GM21390 (cell line): ENCODE data around the gene EXOC2.

Experiments used
- ATAC-seq: cut with Tn5 transposase; IDR thresholded peaks from one replicate; pipeline ENCODE4 v1.9.1; 2021; ENCODE audit not compliant: unreplicated experiment

EXOC2 gene, protein sequence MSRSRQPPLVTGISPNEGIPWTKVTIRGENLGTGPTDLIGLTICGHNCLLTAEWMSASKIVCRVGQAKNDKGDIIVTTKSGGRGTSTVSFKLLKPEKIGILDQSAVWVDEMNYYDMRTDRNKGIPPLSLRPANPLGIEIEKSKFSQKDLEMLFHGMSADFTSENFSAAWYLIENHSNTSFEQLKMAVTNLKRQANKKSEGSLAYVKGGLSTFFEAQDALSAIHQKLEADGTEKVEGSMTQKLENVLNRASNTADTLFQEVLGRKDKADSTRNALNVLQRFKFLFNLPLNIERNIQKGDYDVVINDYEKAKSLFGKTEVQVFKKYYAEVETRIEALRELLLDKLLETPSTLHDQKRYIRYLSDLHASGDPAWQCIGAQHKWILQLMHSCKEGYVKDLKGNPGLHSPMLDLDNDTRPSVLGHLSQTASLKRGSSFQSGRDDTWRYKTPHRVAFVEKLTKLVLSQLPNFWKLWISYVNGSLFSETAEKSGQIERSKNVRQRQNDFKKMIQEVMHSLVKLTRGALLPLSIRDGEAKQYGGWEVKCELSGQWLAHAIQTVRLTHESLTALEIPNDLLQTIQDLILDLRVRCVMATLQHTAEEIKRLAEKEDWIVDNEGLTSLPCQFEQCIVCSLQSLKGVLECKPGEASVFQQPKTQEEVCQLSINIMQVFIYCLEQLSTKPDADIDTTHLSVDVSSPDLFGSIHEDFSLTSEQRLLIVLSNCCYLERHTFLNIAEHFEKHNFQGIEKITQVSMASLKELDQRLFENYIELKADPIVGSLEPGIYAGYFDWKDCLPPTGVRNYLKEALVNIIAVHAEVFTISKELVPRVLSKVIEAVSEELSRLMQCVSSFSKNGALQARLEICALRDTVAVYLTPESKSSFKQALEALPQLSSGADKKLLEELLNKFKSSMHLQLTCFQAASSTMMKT

DNA sequence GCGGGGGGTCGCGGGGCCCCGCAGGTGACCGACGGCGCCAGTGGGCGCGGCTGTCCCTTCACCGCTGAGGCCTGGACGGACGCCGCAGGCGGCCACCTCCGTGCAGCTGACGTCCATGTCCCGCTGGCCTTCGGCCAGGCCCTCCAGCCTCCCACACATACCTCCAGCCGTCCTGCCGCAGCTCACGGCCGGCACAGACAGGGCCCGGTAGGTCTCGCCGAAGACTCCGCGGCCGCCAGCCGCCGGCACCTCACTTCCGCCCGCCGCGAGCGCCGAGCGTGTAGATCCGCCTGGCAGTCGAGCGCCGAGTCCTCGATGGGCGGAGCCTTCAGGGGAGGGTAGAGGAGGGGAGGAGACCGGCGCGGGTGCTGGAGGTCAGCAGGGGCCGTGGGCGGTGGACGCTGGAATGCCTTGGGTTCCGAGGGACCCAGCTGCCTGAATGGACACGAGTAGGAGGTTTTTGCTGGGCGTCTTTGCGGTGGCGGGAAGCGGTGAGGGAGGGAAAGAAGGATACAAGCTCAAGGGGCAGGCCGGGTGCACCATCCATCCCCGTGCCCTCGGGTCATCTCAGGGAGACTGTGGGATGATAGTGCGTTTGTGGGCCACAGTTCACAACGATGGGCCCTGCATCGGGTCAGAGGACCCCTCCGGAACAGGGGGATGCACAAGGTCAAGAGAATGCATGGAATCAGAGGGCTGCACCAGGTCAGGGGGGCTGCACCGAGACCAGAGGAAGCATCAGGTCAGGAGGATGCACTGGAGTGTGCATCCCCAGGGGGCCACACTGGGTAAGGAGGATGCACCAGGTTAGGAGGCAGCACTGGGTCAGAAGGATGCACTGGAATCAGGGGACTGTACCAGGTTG is at the start of gene EXOC2:
TSS of gene EXOC2 (minus strand) at position 282 of the 865 bp plus-strand sequence. CDS start 55,321 bp downstream, outside the sequence.
- peak; percentile 87 for ATAC-seq

GRCh38 chr6:741410-742339 is 48.7 kb upstream of the EXOC2 start:
- ATAC-seq = no peak

- ATAC-seq = no peak
These were observed 43.9 kb upstream of the EXOC2 start for GRCh38 chr6:736657-737446.

DNA sequence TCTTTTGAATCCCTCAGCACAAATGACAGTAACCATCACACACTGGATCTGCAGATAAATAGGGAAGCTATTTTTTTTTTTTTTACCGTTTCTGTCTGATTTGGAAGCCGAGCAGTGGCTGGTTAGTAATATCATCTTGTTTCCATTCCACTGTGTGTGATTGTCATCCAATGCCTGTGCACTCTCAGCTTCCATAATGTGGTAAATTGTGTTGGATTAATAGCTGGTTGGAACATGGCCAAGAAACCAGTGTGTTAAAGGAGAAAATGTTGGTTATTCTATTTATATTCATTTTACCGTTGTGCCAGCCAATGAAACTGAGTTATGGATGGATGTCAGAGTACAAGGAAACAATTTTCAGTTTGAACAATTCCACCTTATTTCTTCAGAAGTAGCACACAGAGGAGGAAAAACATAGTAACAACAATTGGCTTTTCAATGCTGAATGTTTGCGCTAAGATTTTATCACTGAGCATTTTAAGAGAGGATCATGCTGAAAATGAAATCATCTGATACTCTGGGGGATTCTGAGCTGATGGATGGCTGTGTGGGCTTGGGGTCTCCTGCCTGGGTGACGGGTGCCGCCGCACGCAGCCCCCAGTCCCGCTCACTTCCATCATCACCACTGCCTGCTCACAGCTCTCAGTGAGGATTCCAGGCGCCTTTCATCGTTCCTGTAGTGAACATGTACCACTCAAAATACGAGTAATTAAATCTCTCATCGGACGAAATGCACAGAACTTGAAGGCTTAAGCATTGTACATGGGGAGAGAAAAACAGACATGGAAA is 40.7 kb upstream of the EXOC2 start:
- no peak for ATAC-seq

- ATAC-seq = no peak
These were observed 39.0 kb upstream of the EXOC2 start for GRCh38 chr6:731924-732323.

GRCh38 chr6:729606-730320 is 36.8 kb upstream of the EXOC2 start:
- no peak for ATAC-seq

DNA sequence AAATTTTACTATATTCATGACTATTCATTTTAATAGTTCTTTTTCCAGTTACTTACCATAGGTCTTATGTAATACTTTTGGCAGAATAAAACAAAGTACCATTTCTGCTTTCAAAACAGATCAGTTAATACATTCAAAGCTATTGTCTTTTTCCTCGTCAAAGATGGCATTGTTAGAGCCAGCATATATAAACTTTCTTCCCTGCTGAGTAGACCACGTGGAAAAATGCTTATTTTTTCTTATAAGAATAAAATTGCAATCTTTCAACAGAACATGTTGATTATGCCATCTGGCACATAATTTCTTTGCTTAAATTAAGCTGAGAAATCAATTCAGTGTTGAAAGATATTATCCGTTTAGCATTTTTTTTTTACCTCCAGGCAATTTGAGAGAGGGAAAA is 34.9 kb upstream of the EXOC2 start:
- ATAC-seq = no peak

DNA sequence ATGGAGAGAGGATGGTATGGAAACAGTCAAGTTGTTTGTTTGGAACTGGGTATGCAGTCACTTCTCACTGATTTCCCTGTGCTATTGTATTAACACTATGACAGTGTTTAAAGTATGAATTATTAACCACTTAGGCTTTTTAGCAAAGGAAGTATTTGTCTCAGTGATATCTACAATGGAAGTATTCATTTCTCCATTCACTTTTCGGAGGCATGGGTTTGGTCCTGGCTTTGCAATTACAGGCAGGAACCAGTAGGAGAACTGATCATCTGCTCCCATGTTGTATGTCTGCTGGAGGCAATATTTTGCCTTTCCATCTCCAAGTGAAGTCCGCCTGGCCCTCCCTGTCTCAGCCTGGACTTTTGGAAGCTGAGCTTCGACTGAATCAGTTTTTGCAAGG is 30.6 kb upstream of the EXOC2 start:
- no peak for ATAC-seq

GRCh38 chr6:722608-723007 is 29.7 kb upstream of the EXOC2 start:
- ATAC-seq = no peak

- no peak for ATAC-seq
These were observed 29.2 kb upstream of the EXOC2 start for GRCh38 chr6:722077-722524.

- no peak for ATAC-seq
These were observed 25.4 kb upstream of the EXOC2 start for GRCh38 chr6:718345-718744.

- ATAC-seq = no peak
These were observed 24.2 kb upstream of the EXOC2 start for GRCh38 chr6:717135-717534.

GRCh38 chr6:715709-716491 is 23.0 kb upstream of the EXOC2 start:
- ATAC-seq = no peak

- no peak for ATAC-seq
These were observed 21.2 kb upstream of the EXOC2 start for GRCh38 chr6:714100-714499.

GRCh38 chr6:713351-713750 is 20.4 kb upstream of the EXOC2 start:
- ATAC-seq = no peak

- ATAC-seq = no peak
These were observed 19.9 kb upstream of the EXOC2 start for GRCh38 chr6:712805-713204.

GRCh38 chr6:711925-712324 is 19.0 kb upstream of the EXOC2 start:
- ATAC-seq = no peak
